BLaER1 treated with 17β-estradiol and CSF1 and Interleukin-3, amounts not matched to agents 10 nM and 100 nM (cell line): ENCODE data around the gene NFXL1.

ENCODE experiments used
- H3K27ac ChIP-seq, 11 experiments: shearing (Covaris generic); formaldehyde crosslinking; 2 replicates each; pipeline ENCODE4 v1.8.1; 2022
- H3K27me3 ChIP-seq, 11 experiments: shearing (Covaris generic); formaldehyde crosslinking; 2 replicates each; pipeline ENCODE4 v1.8.1; 2022
- H3K36me3 ChIP-seq, 11 experiments: shearing (Covaris generic); formaldehyde crosslinking; 2 replicates each; pipeline ENCODE4 v1.8.1; 2022
- H3K4me1 ChIP-seq, 10 experiments: shearing (Covaris generic); formaldehyde crosslinking; 2 replicates each; pipeline ENCODE4 v1.8.1; 2022
- H3K4me2 ChIP-seq, 11 experiments: shearing (Covaris generic); formaldehyde crosslinking; 2 replicates each; pipeline ENCODE4 v1.8.1; 2022
- H3K4me3 ChIP-seq, 10 experiments: shearing (Covaris generic); formaldehyde crosslinking; 2 replicates each; pipeline ENCODE4 v1.8.1; 2022
- H3K9ac ChIP-seq, 11 experiments: shearing (Covaris generic); formaldehyde crosslinking; 2 replicates each; pipeline ENCODE4 v1.8.1; 2022
- H3K9me3 ChIP-seq, 11 experiments: shearing (Covaris generic); formaldehyde crosslinking; replicated peaks in 1 of 11; 2 replicates each; pipeline ENCODE4 v1.8.1; 2022
- H4K20me1 ChIP-seq, 11 experiments: shearing (Covaris generic); formaldehyde crosslinking; 2 replicates each; pipeline ENCODE4 v1.8.1; 2022
- Cebpa-rat ChIP-seq, 11 experiments: shearing (Covaris generic); IDR thresholded peaks; 2 replicates each; pipeline ENCODE4 v1.8.1; 2022

Gene NFXL1

DNA sequence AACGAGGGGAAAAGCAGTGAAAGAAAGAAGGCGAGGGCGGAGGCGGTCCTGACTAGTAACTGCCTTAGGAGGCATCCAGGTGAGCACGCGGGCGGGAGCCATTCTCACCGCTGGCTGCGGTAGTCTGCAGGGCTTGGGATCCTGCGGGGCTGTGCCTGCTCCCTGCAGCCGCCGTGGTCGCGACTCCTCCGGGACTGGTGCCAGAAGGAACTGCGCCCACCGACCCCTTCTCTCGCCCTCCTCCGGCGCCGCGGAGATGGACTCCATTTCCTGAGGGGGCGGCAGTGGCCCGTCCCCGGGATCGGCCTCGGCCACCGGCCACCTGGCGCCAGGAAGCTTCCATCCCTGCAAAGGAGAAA, 543 bp downstream of the NFXL1 start:
- Histone ChIP-seq H3K4me3 (peak overlapping the region; percentile 77 to 98 (median 93)), H3K36me3 (peaks cover 10 to 29% (median 19%) of the 10 kb centered on the region in 11 experiments; a peak in 21 of 22 replicates), H3K4me1 (peaks cover 24 to 41% (median 34%) of the 10 kb centered on the region in 10 experiments), H4K20me1 (no peaks in the 10 kb centered on the region), H3K9ac (peak overlapping the region; percentile 82 to 91 (median 87)), H3K9me3 (peaks cover 9 to 18% (median 13%) of the 10 kb centered on the region in 11 experiments; a peak in 21 of 22 replicates), H3K27me3 (no peaks in the 10 kb centered on the region), H3K27ac (peak overlapping the region; percentile 55 to 87 (median 80); a peak in 21 of 22 replicates), H3K4me2 (peak overlapping the region; percentile 79 to 97 (median 88))
- no peak for TF ChIP-seq Cebpa-rat (IDR thresholded peaks at IDR 0.05)

DNA sequence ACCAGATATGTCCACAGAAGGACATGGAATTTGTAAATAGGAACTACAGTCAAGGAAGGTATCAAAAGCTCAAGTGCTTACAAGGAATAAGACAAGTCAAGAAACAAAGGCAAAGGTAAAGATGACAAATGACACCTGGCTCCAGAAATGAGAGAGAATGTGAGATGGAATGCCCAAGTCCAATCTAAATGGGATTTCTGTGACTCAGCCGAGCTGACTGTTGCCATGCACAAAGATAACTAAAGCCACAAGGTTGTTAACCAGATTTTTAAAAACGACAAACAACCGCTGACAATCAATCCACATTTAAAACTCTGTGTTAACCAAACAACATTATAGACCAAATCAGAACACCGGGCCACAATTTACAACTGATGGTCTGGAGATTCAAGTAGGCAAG, 1.1 kb downstream of the NFXL1 start:
- H3K4me3 ChIP-seq, result peak overlapping the region; percentile 77 to 98 (median 93)
- no peak for TF ChIP-seq Cebpa-rat (IDR thresholded peaks at IDR 0.05)
- peak overlapping the region; percentile 79 to 97 (median 88) for H3K4me2 ChIP-seq
- H3K36me3 ChIP-seq, result peaks cover 15 to 34% (median 24%) of the 10 kb centered on the region in 11 experiments
- H3K9ac ChIP-seq, result peak overlapping the region; percentile 82 to 91 (median 87)
- H3K27me3 ChIP-seq, result no peaks in the 10 kb centered on the region
- H3K9me3 ChIP-seq, result peaks cover 5 to 13% (median 8%) of the 10 kb centered on the region in 11 experiments; a peak in 21 of 22 replicates
- no peaks in the 10 kb centered on the region for H4K20me1 ChIP-seq
- H3K4me1 ChIP-seq, result peaks cover 24 to 41% (median 34%) of the 10 kb centered on the region in 10 experiments
- peak overlapping the region in 9 of 11 experiments; percentile 75 to 87 (median 81); a peak in 14 of 22 replicates for H3K27ac ChIP-seq

DNA sequence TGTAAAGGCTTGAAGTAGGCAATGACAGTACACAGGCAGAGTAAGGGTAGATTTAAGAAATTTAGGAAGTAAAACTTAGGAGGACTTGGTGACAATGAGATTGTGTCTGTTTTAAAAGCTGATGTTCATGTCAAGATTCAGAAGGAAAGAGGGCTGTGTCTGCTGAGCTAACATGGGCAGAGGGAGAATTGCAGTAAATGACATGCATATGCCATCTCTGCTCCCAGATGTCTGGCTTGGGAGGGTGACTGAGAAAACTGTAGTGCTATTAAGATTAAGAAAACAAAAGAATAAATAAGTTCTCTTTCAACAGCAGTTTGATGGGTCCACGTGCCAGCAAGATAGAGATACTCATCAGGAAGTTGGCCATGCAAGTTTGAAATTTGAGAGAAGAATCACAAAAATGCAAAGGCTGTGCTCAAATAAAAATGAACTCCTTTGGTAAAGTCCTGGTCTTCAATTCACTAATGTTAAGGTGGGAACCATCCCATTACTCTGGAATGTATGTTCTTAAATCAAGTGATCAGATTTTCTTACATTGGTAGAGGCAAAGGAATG, 7.2 kb downstream of the NFXL1 start:
- Histone ChIP-seq H3K9me3 (no peaks in the 10 kb centered on the region), H3K9ac (no peak overlapping the region), H3K27ac (no peak overlapping the region), H3K4me2 (peak overlapping the region in 2 of 11 experiments; percentile 2 to 14; a peak in 3 of 22 replicates), H3K4me3 (no peak overlapping the region), H3K36me3 (peaks cover 49 to 91% (median 73%) of the 10 kb centered on the region in 11 experiments), H3K4me1 (peaks cover 6 to 24% (median 11%) of the 10 kb centered on the region in 10 experiments; a peak in 13 of 20 replicates), H3K27me3 (no peaks in the 10 kb centered on the region), H4K20me1 (peaks cover 0 to 5% (median 0%) of the 10 kb centered on the region in 11 experiments; a peak in 1 of 22 replicates)
- TF ChIP-seq Cebpa-rat (IDR thresholded peaks at IDR 0.05), result no peak

DNA sequence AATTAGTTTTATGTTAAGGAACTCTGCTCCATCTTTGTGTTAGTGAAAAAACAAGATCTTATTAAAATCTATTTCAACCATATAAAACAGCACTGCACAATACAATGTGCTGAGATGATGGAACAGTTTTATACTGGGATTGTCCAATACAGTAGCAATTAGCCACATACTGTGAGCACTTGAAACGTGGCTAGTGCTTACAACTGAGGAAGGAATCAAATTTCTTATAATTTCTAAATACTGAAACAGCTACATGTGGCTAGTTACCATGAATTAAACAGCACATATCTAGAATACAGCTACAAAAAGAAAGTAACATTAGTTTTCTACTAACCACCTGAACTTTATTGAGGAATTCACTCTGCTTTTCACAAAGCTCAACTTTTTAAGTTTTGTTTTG, 14.7 kb downstream of the NFXL1 start:
- Histone ChIP-seq H3K9ac (no peak overlapping the region), H3K27me3 (no peaks in the 10 kb centered on the region), H3K4me3 (no peak overlapping the region), H3K27ac (no peak overlapping the region), H3K9me3 (no peaks in the 10 kb centered on the region), H3K4me1 (no peaks in the 10 kb centered on the region), H3K4me2 (no peak overlapping the region), H3K36me3 (peaks cover 81 to 96% (median 94%) of the 10 kb centered on the region in 11 experiments), H4K20me1 (peaks cover 0 to 5% (median 0%) of the 10 kb centered on the region in 11 experiments; a peak in 1 of 22 replicates)
- no peak for TF ChIP-seq Cebpa-rat (IDR thresholded peaks at IDR 0.05)

GRCh38 chr4:47891928-47892327, 22.5 kb downstream of the NFXL1 start:
- H3K9ac ChIP-seq, result no peak overlapping the region
- H3K27me3 ChIP-seq, result no peaks in the 10 kb centered on the region
- H3K36me3 ChIP-seq, result peaks cover 74 to 100% (median 86%) of the 10 kb centered on the region in 11 experiments
- no peaks in the 10 kb centered on the region for H3K4me1 ChIP-seq
- TF ChIP-seq Cebpa-rat (IDR thresholded peaks at IDR 0.05), result no peak
- no peak overlapping the region for H3K4me3 ChIP-seq
- no peaks in the 10 kb centered on the region for H4K20me1 ChIP-seq
- H3K4me2 ChIP-seq, result no peak overlapping the region
- no peaks in the 10 kb centered on the region for H3K9me3 ChIP-seq
- H3K27ac ChIP-seq, result no peak overlapping the region

DNA sequence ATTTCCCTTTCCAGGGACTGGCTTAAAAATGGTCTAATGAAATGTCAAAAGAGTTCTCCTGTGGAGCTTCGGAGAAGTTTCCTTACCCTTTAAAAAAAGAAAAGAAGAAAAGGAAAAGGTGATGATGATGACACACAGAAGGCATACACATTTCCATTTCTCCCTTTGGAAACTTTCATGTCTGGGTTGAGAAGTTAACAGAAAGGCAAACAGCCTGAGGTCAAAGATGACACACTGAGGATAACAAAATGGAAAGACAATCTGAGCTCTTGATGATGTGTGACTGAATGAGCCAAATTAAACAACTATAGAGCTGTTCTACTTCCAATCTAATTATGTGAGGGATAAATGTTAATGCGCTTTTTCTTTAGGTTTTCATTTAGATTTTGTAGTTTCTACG, 32.2 kb downstream of the NFXL1 start:
- H3K27ac ChIP-seq, result no peak overlapping the region
- no peak for TF ChIP-seq Cebpa-rat (IDR thresholded peaks at IDR 0.05)
- H3K4me3 ChIP-seq, result no peak overlapping the region
- no peaks in the 10 kb centered on the region; a peak in 1 of 20 replicates for H3K4me1 ChIP-seq
- H3K4me2 ChIP-seq, result no peak overlapping the region
- no peaks in the 10 kb centered on the region for H4K20me1 ChIP-seq
- no peaks in the 10 kb centered on the region for H3K9me3 ChIP-seq
- H3K36me3 ChIP-seq, result peaks cover 71 to 98% (median 85%) of the 10 kb centered on the region in 11 experiments
- H3K27me3 ChIP-seq, result no peaks in the 10 kb centered on the region
- no peak overlapping the region for H3K9ac ChIP-seq

DNA sequence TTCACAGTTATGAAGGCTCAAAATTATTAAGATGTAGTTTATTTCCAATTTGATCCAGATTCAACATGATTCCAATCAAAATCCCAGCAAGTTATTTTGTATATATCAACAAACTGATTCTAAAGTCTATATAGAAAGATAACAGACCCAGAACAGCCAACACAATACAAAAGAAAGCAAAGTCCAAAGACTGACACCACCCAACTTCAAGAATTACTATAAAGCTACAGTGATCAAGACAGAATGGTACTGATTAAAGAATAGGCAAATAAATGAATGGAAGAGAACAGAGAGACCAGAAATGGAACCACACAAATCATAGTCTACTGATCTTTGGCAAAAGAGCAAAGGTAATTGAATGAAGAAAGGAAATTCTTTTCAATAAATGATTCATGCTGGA, 34.9 kb downstream of the NFXL1 start:
- Histone ChIP-seq H3K36me3 (peaks cover 76 to 98% (median 91%) of the 10 kb centered on the region in 11 experiments), H3K27ac (no peak overlapping the region)
- TF ChIP-seq Cebpa-rat (IDR thresholded peaks at IDR 0.05), result no peak

DNA sequence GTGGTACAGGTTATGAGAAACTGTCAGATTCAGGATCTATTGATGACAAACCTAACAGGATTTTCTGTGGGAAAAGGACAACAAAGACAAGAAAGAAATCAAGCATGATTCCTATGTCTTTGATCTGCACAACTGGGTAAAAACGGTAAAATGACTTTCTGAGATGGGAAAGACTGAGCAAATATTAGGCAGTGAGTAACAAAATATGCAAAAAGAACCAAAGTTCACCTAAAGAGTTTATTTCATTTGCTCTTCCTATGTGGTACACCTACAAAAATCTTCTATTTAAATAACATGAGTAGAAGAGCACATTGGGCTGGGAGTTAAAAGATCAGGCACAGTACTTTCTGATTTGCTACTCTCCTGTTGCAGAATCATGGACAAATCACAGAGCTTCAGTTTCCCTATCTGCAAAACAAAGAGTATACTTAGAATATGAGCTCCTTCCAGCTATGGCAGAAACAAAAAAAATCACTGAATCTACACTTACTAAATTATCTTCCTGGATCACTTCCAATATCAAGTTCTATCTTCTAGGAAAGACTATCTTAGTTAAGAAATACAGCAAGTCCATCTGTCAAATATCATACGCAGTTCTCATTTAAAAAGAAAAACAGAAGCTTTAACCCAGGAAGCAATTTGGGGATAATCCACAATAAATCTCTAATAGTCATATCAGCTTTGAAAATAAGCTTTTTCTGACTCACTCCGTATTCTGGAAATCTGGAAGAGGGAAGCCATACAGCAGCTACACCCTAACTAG, 37.4 kb downstream of the NFXL1 start:
- peaks cover 33 to 36% (median 34%) of the 10 kb centered on the region in 11 experiments for H3K9me3 ChIP-seq
- H3K27me3 ChIP-seq, result no peaks in the 10 kb centered on the region
- H4K20me1 ChIP-seq, result no peaks in the 10 kb centered on the region
- no peak overlapping the region for H3K4me2 ChIP-seq
- no peak overlapping the region for H3K4me3 ChIP-seq
- no peak overlapping the region for H3K27ac ChIP-seq
- H3K9ac ChIP-seq, result no peak overlapping the region
- peaks cover 0 to 7% (median 0%) of the 10 kb centered on the region in 10 experiments; a peak in 2 of 20 replicates for H3K4me1 ChIP-seq
- no peak for TF ChIP-seq Cebpa-rat (IDR thresholded peaks at IDR 0.05)
- peaks cover 77 to 98% (median 89%) of the 10 kb centered on the region in 11 experiments for H3K36me3 ChIP-seq

More for the DNA sequence above, 34.9 kb downstream of the NFXL1 start:
- H3K4me1 ChIP-seq, result peaks cover 0 to 7% (median 0%) of the 10 kb centered on the region in 10 experiments; a peak in 2 of 20 replicates
- no peaks in the 10 kb centered on the region for H3K27me3 ChIP-seq
- no peak overlapping the region for H3K4me3 ChIP-seq
- no peaks in the 10 kb centered on the region for H4K20me1 ChIP-seq
- H3K9me3 ChIP-seq, result peaks cover 8 to 11% (median 9%) of the 10 kb centered on the region in 11 experiments
- H3K9ac ChIP-seq, result no peak overlapping the region
- no peak overlapping the region for H3K4me2 ChIP-seq

- H3K27me3 ChIP-seq, result no peaks in the 10 kb centered on the region
- H3K27ac ChIP-seq, result no peak overlapping the region
- no peaks in the 10 kb centered on the region for H4K20me1 ChIP-seq
- no peak overlapping the region for H3K4me2 ChIP-seq
- peaks cover 35 to 43% (median 38%) of the 10 kb centered on the region in 11 experiments for H3K9me3 ChIP-seq
- H3K9ac ChIP-seq, result no peak overlapping the region
- H3K4me3 ChIP-seq, result no peak overlapping the region
- peaks cover 73 to 98% (median 85%) of the 10 kb centered on the region in 11 experiments for H3K36me3 ChIP-seq
- H3K4me1 ChIP-seq, result peaks cover 0 to 7% (median 0%) of the 10 kb centered on the region in 10 experiments; a peak in 2 of 20 replicates
- TF ChIP-seq Cebpa-rat (IDR thresholded peaks at IDR 0.05), result no peak
These were observed 38.1 kb downstream of the NFXL1 start for GRCh38 chr4:47876310-47876709.
